SK-N-MC (cell line): ENCODE data around the gene PI4KA.
"Not testable (repeated sequence)": the region's sequence is repeated elsewhere in the genome, so short reads cannot be mapped to it uniquely, and the experiment has no call there.

Experiments
- DNase-seq: peaks from one replicate; pipeline ENCODE4 v3.0.0-alpha.2; 2011; ENCODE audit warnings: low read depth, low spot score
- H3K27ac ChIP-seq: fragments of 200-600 bp; sonication (generic); 2 replicates; pipeline ENCODE4 v1.5.1; 2016; ENCODE audit warnings: mixed run types
- H3K36me3 ChIP-seq: fragments of 200-600 bp; sonication (generic); 2 replicates; pipeline ENCODE4 v1.6.1; 2017; ENCODE audit warnings: antibody characterized with exemption, low read length, mixed read lengths; ENCODE audit not compliant: insufficient read depth
- H3K4me3 ChIP-seq: fragments of 200-600 bp; sonication (generic); 2 replicates; pipeline ENCODE4 v1.5.1; 2016
- H3K9ac ChIP-seq: fragments of 200-600 bp; sonication (generic); 2 replicates; pipeline ENCODE4 v1.8.0; 2017; ENCODE audit warnings: mixed run types, mixed read lengths; ENCODE audit not compliant: insufficient read length
- H3K9me3 ChIP-seq: fragments of 200-600 bp; sonication (generic); 2 replicates; pipeline ENCODE4 v1.6.1; 2017; ENCODE audit warnings: low read depth, mild to moderate bottlenecking, antibody characterized with exemption, low read length, moderate library complexity, mixed read lengths
- EZH2 ChIP-seq: fragments of 200-600 bp; sonication (generic); IDR thresholded peaks from one replicate; pipeline ENCODE4 v1.6.1; 2017; ENCODE audit warnings: antibody characterized with exemption
- FOXP2 ChIP-seq: optimal IDR thresholded peaks from 2 replicates; pipeline ENCODE3; 2011; ENCODE audit warnings: mild to moderate bottlenecking, moderate library complexity; ENCODE audit not compliant: insufficient read depth; ENCODE audit errors: extremely low read length, control extremely low read depth
- POLR2AphosphoS5 ChIP-seq: IDR thresholded peaks from 2 replicates; pipeline ENCODE4 v1.6.1; 2012; ENCODE audit warnings: mild to moderate bottlenecking, low read depth, low read length, borderline replicate concordance

The PI4KA gene

DNA sequence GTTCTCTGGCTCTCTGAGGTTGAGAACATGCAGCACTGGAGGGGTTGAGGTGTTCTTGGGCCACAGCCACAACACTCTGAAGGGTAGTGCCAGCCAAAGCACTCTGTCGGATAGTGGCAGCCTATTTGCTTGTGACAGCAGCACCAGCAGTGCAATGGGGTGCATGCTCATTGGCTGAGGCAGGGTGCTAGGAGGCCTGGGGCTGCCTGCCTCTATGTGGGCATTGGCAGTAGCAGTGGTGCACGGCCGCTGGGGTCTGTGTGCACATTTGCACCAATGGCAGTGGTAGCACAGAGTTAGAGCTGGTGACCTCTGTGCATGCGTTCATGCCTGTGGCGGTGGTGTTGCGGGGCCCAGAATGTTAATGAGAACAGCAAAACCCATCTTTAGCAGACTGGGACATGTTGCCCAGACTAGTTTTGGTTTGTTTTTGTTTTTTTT is 25.4 kb downstream of the PI4KA start:
- no peak for TF ChIP-seq EZH2
- TF ChIP-seq FOXP2: no peak
- no peak for TF ChIP-seq POLR2AphosphoS5
- H3K4me3 ChIP-seq: no peak overlapping the region
- no peaks in the 10 kb centered on the region for H3K9me3 ChIP-seq
- no peak for DNase-seq
- H3K27ac ChIP-seq: no peak overlapping the region
- H3K36me3 ChIP-seq: peaks cover 13% of the 10 kb centered on the region; the same call in 1 of the 2 replicates
- H3K9ac ChIP-seq: no peak overlapping the region

GRCh38 chr22:20829491-20830134 is 29.0 kb downstream of the PI4KA start:
- TF ChIP-seq FOXP2: no peak
- TF ChIP-seq EZH2: no peak
- TF ChIP-seq POLR2AphosphoS5: no peak
- H3K9me3 ChIP-seq: no peaks in the 10 kb centered on the region
- no peak overlapping the region for H3K27ac ChIP-seq
- H3K4me3 ChIP-seq: no peak overlapping the region
- H3K36me3 ChIP-seq: peaks cover 13% of the 10 kb centered on the region; the same call in 1 of the 2 replicates
- H3K9ac ChIP-seq: no peak overlapping the region
- DNase-seq: no peak

DNA sequence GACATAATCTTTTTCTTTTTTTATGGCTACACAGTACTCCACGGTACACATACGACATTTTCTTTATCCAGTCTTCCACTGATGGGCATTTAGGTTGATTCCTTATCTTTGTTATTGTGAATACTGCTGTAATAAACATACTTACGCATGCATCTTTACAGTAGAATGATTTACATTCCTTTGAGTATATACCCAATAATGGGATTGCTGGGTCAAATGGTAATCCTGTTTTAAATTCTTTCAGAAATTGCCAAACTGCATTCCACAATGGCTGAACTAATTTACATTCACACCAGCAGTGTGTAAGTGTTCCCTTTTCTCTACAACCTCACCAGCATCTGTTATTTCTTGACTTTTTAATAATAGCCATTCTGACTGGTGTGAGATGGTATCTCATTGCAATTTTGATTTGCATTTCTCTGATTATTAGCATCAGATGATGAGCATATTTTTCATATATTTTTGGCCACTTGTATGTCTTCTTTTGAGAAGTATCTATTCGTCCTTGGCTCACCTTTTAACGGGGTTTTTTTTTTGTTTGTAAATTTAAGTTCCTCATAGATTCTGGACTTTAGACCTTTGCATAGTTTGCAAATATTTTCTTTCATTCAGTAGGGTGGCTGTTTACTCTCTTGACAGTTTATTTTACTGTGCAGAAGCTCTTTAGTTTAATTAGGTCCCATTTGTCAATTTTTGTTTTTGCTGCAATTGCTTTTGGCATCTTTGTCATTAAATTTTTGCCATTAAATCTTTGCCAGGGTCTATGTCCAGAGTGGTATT is 32.0 kb downstream of the PI4KA start:
- H3K36me3 ChIP-seq, H3K27ac ChIP-seq, H3K9ac ChIP-seq, H3K4me3 ChIP-seq, DNase-seq, H3K9me3 ChIP-seq: not testable (repeated sequence)

DNA sequence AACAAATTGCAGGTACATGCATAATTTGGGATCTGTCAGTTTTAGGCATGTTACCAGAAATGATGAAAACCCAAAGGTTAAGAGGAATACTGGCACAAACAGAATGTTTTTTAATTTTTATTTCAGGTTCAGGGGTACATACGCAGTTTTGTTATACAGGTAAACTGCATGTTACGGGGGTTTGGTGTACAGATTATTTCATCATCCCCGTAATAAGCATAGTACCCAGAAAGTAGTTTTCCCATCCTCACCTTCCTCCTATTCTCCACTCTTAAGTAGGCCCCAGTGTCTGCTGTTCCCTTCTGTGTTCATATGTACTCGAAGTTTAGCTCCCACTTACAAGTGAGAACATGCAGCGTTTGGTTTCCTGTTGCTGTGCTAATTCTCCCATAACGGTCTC is 33.0 kb downstream of the PI4KA start:
- H3K9me3 ChIP-seq: no peaks in the 10 kb centered on the region
- H3K27ac ChIP-seq: no peak overlapping the region
- H3K36me3 ChIP-seq: peaks cover 4% of the 10 kb centered on the region; the same call in 1 of the 2 replicates
- H3K9ac ChIP-seq: no peak overlapping the region
- no peak for TF ChIP-seq EZH2
- TF ChIP-seq FOXP2: no peak
- TF ChIP-seq POLR2AphosphoS5: no peak
- DNase-seq: no peak
- H3K4me3 ChIP-seq: no peak overlapping the region

GRCh38 chr22:20825216-20825615 is 33.4 kb downstream of the PI4KA start:
- not testable (repeated sequence) for H3K9ac ChIP-seq, H3K27ac ChIP-seq, DNase-seq, H3K9me3 ChIP-seq, H3K36me3 ChIP-seq, H3K4me3 ChIP-seq

GRCh38 chr22:20823264-20823663 is 35.3 kb downstream of the PI4KA start:
- Histone ChIP-seq H3K4me3 (no peak overlapping the region), H3K36me3 (peaks cover 4% of the 10 kb centered on the region; the same call in 1 of the 2 replicates), H3K9ac (no peak overlapping the region), H3K9me3 (no peaks in the 10 kb centered on the region), H3K27ac (no peak overlapping the region)
- TF ChIP-seq FOXP2 (no peak), EZH2 (no peak), POLR2AphosphoS5 (no peak)
- no peak for DNase-seq

- H3K9me3 ChIP-seq: no peaks in the 10 kb centered on the region
- peaks cover 4% of the 10 kb centered on the region; the same call in 1 of the 2 replicates for H3K36me3 ChIP-seq
- no peak overlapping the region for H3K27ac ChIP-seq
- no peak for DNase-seq
- TF ChIP-seq EZH2 (no peak), FOXP2 (no peak), POLR2AphosphoS5 (no peak)
- H3K9ac ChIP-seq: no peak overlapping the region
- no peak overlapping the region for H3K4me3 ChIP-seq
These were observed 36.4 kb downstream of the PI4KA start for GRCh38 chr22:20822240-20822639.

DNA sequence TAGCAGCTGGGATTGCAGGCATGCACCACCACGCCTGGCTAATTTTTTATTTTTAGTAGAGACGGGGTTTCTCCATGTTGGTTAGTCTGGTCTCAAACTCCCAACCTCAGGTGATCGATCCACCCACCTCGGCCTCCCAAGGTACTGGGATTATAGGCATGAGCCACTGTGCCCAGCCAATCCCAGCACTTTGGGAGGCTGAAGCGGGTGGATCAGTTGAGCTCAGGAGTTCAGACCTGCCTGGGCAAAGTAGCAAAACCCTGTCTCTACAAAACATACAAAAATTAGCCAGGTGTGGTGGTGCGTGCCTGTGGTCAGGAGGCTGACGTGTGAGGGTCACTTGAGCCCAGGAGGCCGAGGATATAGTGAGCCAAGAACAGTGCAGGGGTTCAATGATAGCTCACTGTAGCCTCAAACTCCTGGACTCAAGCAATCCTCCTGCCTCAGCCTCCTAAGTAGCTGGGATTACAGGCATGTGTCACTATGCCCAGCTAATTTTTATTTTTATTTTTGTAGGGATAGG is 36.8 kb downstream of the PI4KA start:
- not testable (repeated sequence) for H3K4me3 ChIP-seq, DNase-seq, H3K36me3 ChIP-seq

DNA sequence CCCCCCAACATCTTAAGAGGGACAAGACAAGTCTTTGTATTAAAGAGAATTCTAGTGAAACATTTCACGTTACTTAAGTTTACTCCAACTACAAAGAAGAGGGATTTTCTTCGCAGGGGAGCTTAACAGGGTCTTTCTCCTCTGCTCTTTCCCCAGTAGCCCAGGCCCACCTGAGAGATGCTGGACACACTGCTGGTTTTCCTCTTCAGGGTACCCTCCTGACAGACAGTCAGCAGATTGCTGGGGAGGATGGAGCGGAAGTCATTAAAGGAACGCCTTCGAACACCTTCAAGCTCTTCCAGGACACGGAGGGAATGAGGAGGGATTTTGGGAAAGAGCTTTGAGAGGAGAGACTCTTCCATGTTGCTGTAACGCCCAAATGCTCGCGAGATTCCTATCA is 39.1 kb downstream of the PI4KA start:
- Histone ChIP-seq H3K9me3 (no peaks in the 10 kb centered on the region), H3K9ac (no peak overlapping the region), H3K4me3 (no peak overlapping the region), H3K36me3 (peaks cover 9% of the 10 kb centered on the region; the same call in 1 of the 2 replicates), H3K27ac (no peak overlapping the region)
- no peak for DNase-seq
- TF ChIP-seq FOXP2 (no peak), POLR2AphosphoS5 (no peak), EZH2 (no peak)

More for the DNA sequence above, 36.8 kb downstream of the PI4KA start:
- H3K9ac ChIP-seq, H3K9me3 ChIP-seq, H3K27ac ChIP-seq: not testable (repeated sequence)
